Measurements from ENCODE around the gene CELF2. TPM values are rescaled to one million over a fixed set of nuclear protein-coding genes. Genes with fewer than 3 reads are reported as not detected.

CELF2 gene
- total and polyA plus RNA-seq, 2 of the 4 experiments (the other 2 are of a cell fraction), result 3.5 to 6.6 TPM

GRCh38 chr10:11280187-11280932, 262.7 kb downstream of the CELF2 start:
- Histone ChIP-seq H4K20me1 (ENCODE audit: insufficient read depth, low read length) (no peaks in the 10 kb centered on the region), H3K9ac (ENCODE audit: low read depth, low read length) (no peak overlapping the region), H3K79me1 (ENCODE audit: low read depth in 1 of 2, low read length in 2 of 2) (no peaks in the 10 kb centered on the region), H3K14ac (replicated peaks; ENCODE audit: low read depth, low read length) (no peak overlapping the region), H4K91ac (ENCODE audit: insufficient read depth, low read depth, low read length) (no peak overlapping the region), H3K9me1 (ENCODE audit: insufficient read depth, low read length) (no peaks in the 10 kb centered on the region), H3K36me3 (ENCODE audit: control insufficient read depth, insufficient read depth, low read length) (no peaks in the 10 kb centered on the region), H3K4me3 (ENCODE audit: insufficient read depth, low read depth, low read length) (no peak overlapping the region), H4K8ac (ENCODE audit: low read depth in 2 of 2, low read length in 2 of 2) (no peak overlapping the region), H4K5ac (ENCODE audit: low read depth, low read length) (no peak overlapping the region), H2AK9ac (replicated peaks; ENCODE audit: low read depth, low read length, poor library complexity) (no peak overlapping the region), H3K4me1 (ENCODE audit: control insufficient read depth, insufficient read depth, low read length) (no peaks in the 10 kb centered on the region), H2AFZ (replicated peaks; ENCODE audit: low read length, poor library complexity) (no peak overlapping the region), H2BK15ac (ENCODE audit: low read depth, low read length) (no peak overlapping the region), H3K18ac (ENCODE audit: low read depth, low read length) (no peak overlapping the region), H3K23ac (ENCODE audit: low read depth, low read length) (no peak overlapping the region), H2BK5ac (ENCODE audit: low read depth, low read length, poor library complexity, severe bottlenecking) (no peak overlapping the region), H3K56ac (ENCODE audit: extremely low read depth, insufficient read depth, low read length) (no peak overlapping the region), H3K4me2 (ENCODE audit: low read depth, low read length) (no peak overlapping the region), H2BK120ac (ENCODE audit: low read depth, low read length) (no peak overlapping the region), H3K27ac (ENCODE audit: insufficient read depth, low read length) (no peak overlapping the region), H2BK20ac (ENCODE audit: low read depth, low read length) (no peak overlapping the region), H2AK5ac (ENCODE audit: low read depth, low read length) (no peak overlapping the region), H3K4ac (ENCODE audit: low read depth, low read length) (no peak overlapping the region), H3K27me3 (ENCODE audit: control insufficient read depth, insufficient read depth, low read length) (no peaks in the 10 kb centered on the region; the same call in 1 of the 2 replicates), H3K9me3 (ENCODE audit: control insufficient read depth, insufficient read depth, low read length) (peaks cover 7% of the 10 kb centered on the region)
- WGBS, 2 experiments (ENCODE audit: extremely low coverage in 2 of 2, insufficient read length in 1 of 2), result no CpG with 5 or more reads among the region's 25 CpGs
- CTCF ChIA-PET, result no interaction called here
- POLR2A ChIA-PET (ENCODE audit: unreplicated experiment), result no interaction called here
- in situ Hi-C loops (cut with MboI; ENCODE audit: low sequenced_read_pairs), result no loop called here
- BruUV-seq (replicated peaks), result no TSS peak
- intact Hi-C loops (cut with micrococcal nuclease), result no loop called here
- DNase-seq (no peak), ATAC-seq (ENCODE audit: low read depth) (no peak)
- dilution Hi-C loops (cut with HindIII; ENCODE audit: low sequenced_read_pairs, unreplicated experiment), result no loop called here
- no peak for TF ChIP-seq RAD21 (IDR thresholded peaks at IDR 0.05; ENCODE audit: low read length)
- TF ChIP-seq RCOR1 (IDR thresholded peaks at IDR 0.05; ENCODE audit: insufficient replicate concordance, low read length), result no peak
- no peak for TF ChIP-seq MAZ (IDR thresholded peaks at IDR 0.05; ENCODE audit: borderline replicate concordance, low read depth, low read length)
- no peak for TF ChIP-seq CTCF (conservative IDR thresholded peaks at IDR 0.05; ENCODE audit: low read depth, low read length)
- no peak for TF ChIP-seq SMC3 (IDR thresholded peaks at IDR 0.05; ENCODE audit: low read depth, low read length)
- TF ChIP-seq NFE2L2 (IDR thresholded peaks at IDR 0.05; ENCODE audit: low read depth, low read length), result no peak
- TF ChIP-seq ELK1 (IDR thresholded peaks at IDR 0.05; ENCODE audit: borderline replicate concordance, low read depth, low read length), result no peak
- no peak for TF ChIP-seq FOS (IDR thresholded peaks at IDR 0.05; ENCODE audit: low read depth, low read length)
- no peak for TF ChIP-seq BHLHE40 (IDR thresholded peaks at IDR 0.05; ENCODE audit: low read depth, low read length)
- no peak for TF ChIP-seq POLR2A (IDR thresholded peaks at IDR 0.05; ENCODE audit: low read depth, low read length)
- TF ChIP-seq RFX5 (IDR thresholded peaks at IDR 0.05; ENCODE audit: low read depth, low read length), result no peak
- no peak for TF ChIP-seq MAFK (IDR thresholded peaks at IDR 0.05; ENCODE audit: low read depth, low read length)
